Fibroblast of villous mesenchyme (primary cell): ENCODE results near the gene TTYH2. TPM values are rescaled to one million over a fixed set of nuclear protein-coding genes. Genes with fewer than 3 reads are reported as not detected.

ENCODE experiments used
- DNase-seq: peaks from one replicate; pipeline ENCODE4 v3.0.0-alpha.2; 2010; ENCODE audit warnings: low read depth
- H3K4me3 ChIP-seq: 2 replicates; pipeline ENCODE4 v1.5.1; 2011; ENCODE audit warnings: low read depth, mild to moderate bottlenecking, low read length
- CTCF ChIP-seq: IDR thresholded peaks from 2 replicates; pipeline ENCODE4 v1.5.1; 2012; ENCODE audit warnings: low read depth, mild to moderate bottlenecking, low read length; ENCODE audit not compliant: insufficient read depth
- total RNA-seq: library from RNA; depleted of rRNA; stranded (reverse); fragments of >200 nt; gene quantifications from 2 replicates; pipeline ENCODE4 v1.2.3, GENCODE V29; 2012

TTYH2 gene
- total RNA-seq, 1 donor: 1.3 TPM

GRCh38 chr17:74251051-74251450, 37.7 kb downstream of the TTYH2 start:
- DNase-seq: no peak
- no peak for TF ChIP-seq CTCF
- H3K4me3 ChIP-seq: no peak overlapping the region

- no peak overlapping the region for H3K4me3 ChIP-seq
- no peak for TF ChIP-seq CTCF
- DNase-seq: no peak
Measured at GRCh38 chr17:74251569-74251968, 38.2 kb downstream of the TTYH2 start.

DNA sequence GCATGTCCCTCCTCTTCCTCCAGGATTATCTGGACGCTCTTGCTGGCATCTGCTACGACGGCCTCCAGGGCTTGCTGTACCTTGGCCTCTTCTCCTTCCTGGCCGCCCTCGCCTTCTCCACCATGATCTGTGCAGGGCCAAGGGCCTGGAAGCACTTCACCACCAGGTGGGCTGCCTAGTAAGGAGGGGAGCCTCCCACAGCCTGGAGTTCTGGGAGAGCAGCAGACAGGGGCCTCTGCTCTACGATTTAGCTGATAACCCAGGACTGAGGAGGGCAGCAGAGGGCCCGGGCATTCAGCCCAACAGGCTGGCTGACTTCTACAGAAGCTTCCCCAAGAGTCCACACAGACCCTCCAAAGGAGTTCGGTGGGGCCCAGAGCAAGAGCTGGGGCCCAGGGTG, 38.8 kb downstream of the TTYH2 start:
- TF ChIP-seq CTCF: no peak
- DNase-seq: no peak
- no peak overlapping the region for H3K4me3 ChIP-seq

DNA sequence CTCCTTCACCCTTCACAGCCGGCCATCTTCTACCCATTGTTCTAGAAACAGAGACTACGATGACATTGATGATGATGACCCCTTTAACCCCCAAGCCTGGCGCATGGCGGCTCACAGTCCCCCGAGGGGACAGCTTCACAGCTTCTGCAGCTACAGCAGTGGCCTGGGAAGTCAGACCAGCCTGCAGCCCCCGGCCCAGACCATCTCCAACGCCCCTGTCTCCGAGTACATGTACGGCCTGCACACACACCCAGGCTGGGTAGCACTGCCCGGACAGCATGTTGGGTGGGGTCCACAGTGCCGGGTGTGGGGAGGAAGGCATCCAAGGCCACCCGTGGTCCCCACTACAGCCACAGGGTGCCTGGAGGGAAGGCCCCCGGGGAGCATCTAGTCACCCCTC, 39.7 kb downstream of the TTYH2 start:
- TF ChIP-seq CTCF: no peak
- no peak for DNase-seq
- H3K4me3 ChIP-seq: no peak overlapping the region

DNA sequence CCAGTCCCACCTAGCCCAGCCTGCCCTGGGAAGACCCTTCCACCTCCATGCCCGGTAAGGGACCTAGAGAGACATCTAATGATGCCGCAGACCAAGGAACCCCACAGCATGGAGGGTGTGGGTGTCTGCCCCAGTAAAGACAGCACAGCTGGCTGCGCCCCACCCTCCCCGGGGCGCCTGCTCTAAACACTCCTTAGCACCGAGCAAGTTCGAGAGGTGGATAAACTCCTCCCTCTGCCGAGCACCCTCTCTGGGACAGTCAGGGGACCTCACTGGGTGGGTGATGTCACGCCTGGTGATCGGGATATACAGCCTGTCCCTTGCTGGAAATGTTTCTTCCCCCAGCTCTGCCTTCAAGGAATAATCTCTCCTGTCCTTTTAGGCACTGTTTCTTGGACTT, 43.9 kb downstream of the TTYH2 start:
- DNase-seq: no peak
- TF ChIP-seq CTCF: no peak
- H3K4me3 ChIP-seq: no peak overlapping the region

- H3K4me3 ChIP-seq: no peak overlapping the region
- DNase-seq: no peak
- TF ChIP-seq CTCF: no peak
Measured at GRCh38 chr17:74259667-74260524, 46.5 kb downstream of the TTYH2 start.

GRCh38 chr17:74260525-74260850, 47.1 kb downstream of the TTYH2 start:
- no peak for DNase-seq
- no peak for TF ChIP-seq CTCF
- no peak overlapping the region for H3K4me3 ChIP-seq
